Measurements from ENCODE around the gene SLC7A14.

Gene SLC7A14

GRCh38 chr3:170513642-170514041 lies 72.2 kb downstream of the SLC7A14 start:
- TF ChIP-seq EZH2 (IDR thresholded peaks at IDR 0.05; ENCODE audit: borderline replicate concordance, low read depth, low read length, severe bottlenecking) (no peak), CTCF (IDR thresholded peaks at IDR 0.05; ENCODE audit: borderline replicate concordance, extremely low read depth, low read length, poor library complexity, severe bottlenecking) (no peak)
- H3K27ac ChIP-seq (ENCODE audit: low read length), result no peak overlapping the region
- no peaks in the 10 kb centered on the region for H4K20me1 ChIP-seq (ENCODE audit: insufficient read depth, low read length)
- no peaks in the 10 kb centered on the region for H3K27me3 ChIP-seq (ENCODE audit: insufficient read depth, low read length, poor library complexity)
- no peak overlapping the region for H3K9ac ChIP-seq (ENCODE audit: low read depth, low read length)
- no peaks in the 10 kb centered on the region for H3K36me3 ChIP-seq (ENCODE audit: insufficient read depth, low read length)
- DNase-seq, result no peak
- H2AFZ ChIP-seq (ENCODE audit: low read depth, low read length), result no peak overlapping the region
- no peaks in the 10 kb centered on the region for H3K4me1 ChIP-seq (ENCODE audit: insufficient read depth, low read length)
- H3K4me2 ChIP-seq (ENCODE audit: insufficient read depth, low read length), result no peak overlapping the region
- H3K9me3 ChIP-seq (ENCODE audit: insufficient read depth, low read length, severe bottlenecking), result no peaks in the 10 kb centered on the region
- H3K4me3 ChIP-seq (ENCODE audit: low read depth in 1 of 2, low read length in 2 of 2), result no peak overlapping the region
- H3K79me2 ChIP-seq (ENCODE audit: insufficient read depth, low read length), result no peaks in the 10 kb centered on the region
- no peak for ATAC-seq (ENCODE audit: insufficient read depth, low read depth)

GRCh38 chr3:170511371-170511770 lies 74.5 kb downstream of the SLC7A14 start:
- no peak for DNase-seq
- TF ChIP-seq CTCF (IDR thresholded peaks at IDR 0.05; ENCODE audit: borderline replicate concordance, extremely low read depth, low read length, poor library complexity, severe bottlenecking) (no peak), EZH2 (IDR thresholded peaks at IDR 0.05; ENCODE audit: borderline replicate concordance, low read depth, low read length, severe bottlenecking) (no peak)
- H3K4me3 ChIP-seq (ENCODE audit: low read depth in 1 of 2, low read length in 2 of 2), result no peak overlapping the region
- H3K27ac ChIP-seq (ENCODE audit: low read length), result no peak overlapping the region
- no peak overlapping the region for H3K9ac ChIP-seq (ENCODE audit: low read depth, low read length)
- H3K79me2 ChIP-seq (ENCODE audit: insufficient read depth, low read length), result no peaks in the 10 kb centered on the region
- no peaks in the 10 kb centered on the region for H3K9me3 ChIP-seq (ENCODE audit: insufficient read depth, low read length, severe bottlenecking)
- H3K27me3 ChIP-seq (ENCODE audit: insufficient read depth, low read length, poor library complexity), result no peaks in the 10 kb centered on the region
- no peaks in the 10 kb centered on the region for H4K20me1 ChIP-seq (ENCODE audit: insufficient read depth, low read length)
- no peak overlapping the region for H2AFZ ChIP-seq (ENCODE audit: low read depth, low read length)
- H3K4me2 ChIP-seq (ENCODE audit: insufficient read depth, low read length), result no peak overlapping the region
- no peaks in the 10 kb centered on the region for H3K4me1 ChIP-seq (ENCODE audit: insufficient read depth, low read length)
- H3K36me3 ChIP-seq (ENCODE audit: insufficient read depth, low read length), result no peaks in the 10 kb centered on the region
- ATAC-seq (ENCODE audit: insufficient read depth, low read depth), result no peak

- no peaks in the 10 kb centered on the region for H3K9me3 ChIP-seq (ENCODE audit: insufficient read depth, low read length, severe bottlenecking)
- H3K4me2 ChIP-seq (ENCODE audit: insufficient read depth, low read length), result no peak overlapping the region
- no peaks in the 10 kb centered on the region for H4K20me1 ChIP-seq (ENCODE audit: insufficient read depth, low read length)
- no peak overlapping the region for H3K27ac ChIP-seq (ENCODE audit: low read length)
- H2AFZ ChIP-seq (ENCODE audit: low read depth, low read length), result no peak overlapping the region
- no peaks in the 10 kb centered on the region for H3K36me3 ChIP-seq (ENCODE audit: insufficient read depth, low read length)
- ATAC-seq (ENCODE audit: insufficient read depth, low read depth) (no peak), DNase-seq (no peak)
- H3K4me1 ChIP-seq (ENCODE audit: insufficient read depth, low read length), result no peaks in the 10 kb centered on the region
- H3K27me3 ChIP-seq (ENCODE audit: insufficient read depth, low read length, poor library complexity), result no peaks in the 10 kb centered on the region
- no peaks in the 10 kb centered on the region for H3K79me2 ChIP-seq (ENCODE audit: insufficient read depth, low read length)
- no peak for TF ChIP-seq EZH2 (IDR thresholded peaks at IDR 0.05; ENCODE audit: borderline replicate concordance, low read depth, low read length, severe bottlenecking)
- no peak for TF ChIP-seq CTCF (IDR thresholded peaks at IDR 0.05; ENCODE audit: borderline replicate concordance, extremely low read depth, low read length, poor library complexity, severe bottlenecking)
- no peak overlapping the region for H3K9ac ChIP-seq (ENCODE audit: low read depth, low read length)
- no peak overlapping the region for H3K4me3 ChIP-seq (ENCODE audit: low read depth in 1 of 2, low read length in 2 of 2)
Observed at GRCh38 chr3:170508839-170509238, 77.0 kb downstream of the SLC7A14 start.

- no peak overlapping the region for H3K27ac ChIP-seq (ENCODE audit: low read length)
Observed at GRCh38 chr3:170508291-170508690, 77.6 kb downstream of the SLC7A14 start.

More at GRCh38 chr3:170508291-170508690, 77.6 kb downstream of the SLC7A14 start:
- DNase-seq (no peak), ATAC-seq (ENCODE audit: insufficient read depth, low read depth) (no peak)
- Histone ChIP-seq H3K4me1 (ENCODE audit: insufficient read depth, low read length) (no peaks in the 10 kb centered on the region), H2AFZ (ENCODE audit: low read depth, low read length) (no peak overlapping the region), H3K36me3 (ENCODE audit: insufficient read depth, low read length) (no peaks in the 10 kb centered on the region), H3K9me3 (ENCODE audit: insufficient read depth, low read length, severe bottlenecking) (no peaks in the 10 kb centered on the region), H3K4me3 (ENCODE audit: low read depth in 1 of 2, low read length in 2 of 2) (no peak overlapping the region), H3K9ac (ENCODE audit: low read depth, low read length) (no peak overlapping the region), H3K79me2 (ENCODE audit: insufficient read depth, low read length) (no peaks in the 10 kb centered on the region), H4K20me1 (ENCODE audit: insufficient read depth, low read length) (no peaks in the 10 kb centered on the region), H3K4me2 (ENCODE audit: insufficient read depth, low read length) (no peak overlapping the region), H3K27me3 (ENCODE audit: insufficient read depth, low read length, poor library complexity) (no peaks in the 10 kb centered on the region)
- no peak for TF ChIP-seq CTCF (IDR thresholded peaks at IDR 0.05; ENCODE audit: borderline replicate concordance, extremely low read depth, low read length, poor library complexity, severe bottlenecking)
- no peak for TF ChIP-seq EZH2 (IDR thresholded peaks at IDR 0.05; ENCODE audit: borderline replicate concordance, low read depth, low read length, severe bottlenecking)
